Muscle layer of colon (tissue), 2 donors: ENCODE data around the gene CLCNKA.
A peak's percentile ranks its signal among the peaks of the same experiment; 100 is the strongest.
"Not testable (repeated sequence)": the region's sequence is repeated elsewhere in the genome, so short reads cannot be mapped to it uniquely, and the experiment has no call there.

Experiments used
- H3K27ac ChIP-seq: one replicate; pipeline ENCODE4 v1.7.0; 2013; ENCODE audit warnings: low read depth, mild to moderate bottlenecking, low read length, moderate library complexity
- H3K27me3 ChIP-seq, 2 donors: one replicate each; pipeline ENCODE4 v1.7.0; 2013; ENCODE audit warnings: low read length in 2 of 2, mild to moderate bottlenecking in 2 of 2; ENCODE audit not compliant: insufficient read depth in 2 of 2, control insufficient read depth in 1 of 2
- H3K36me3 ChIP-seq: one replicate; pipeline ENCODE4 v1.7.0; 2013; ENCODE audit warnings: mild to moderate bottlenecking, low read length; ENCODE audit not compliant: insufficient read depth
- H3K4me1 ChIP-seq: one replicate; pipeline ENCODE4 v1.7.0; 2013; ENCODE audit warnings: mild to moderate bottlenecking, low read length; ENCODE audit not compliant: insufficient read depth
- H3K4me3 ChIP-seq, 2 donors: one replicate each; pipeline ENCODE4 v1.7.0; 2013; ENCODE audit warnings: low read length in 2 of 2, low read depth in 1 of 2, mild to moderate bottlenecking in 1 of 2, moderate library complexity in 1 of 2
- H3K9ac ChIP-seq: one replicate; pipeline ENCODE4 v1.7.0; 2013; ENCODE audit warnings: low read length
- H3K9me3 ChIP-seq: one replicate; pipeline ENCODE4 v1.7.0; 2013; ENCODE audit warnings: mild to moderate bottlenecking, low read length
- donor health status: abdominal sarcoma.
- donor health status: Adenocarcinoma of cecum.

The CLCNKA gene

GRCh38 chr1:16036461-16036860, 14.6 kb downstream of the CLCNKA start:
- H3K36me3 ChIP-seq, H3K9me3 ChIP-seq, H3K27ac ChIP-seq, H3K9ac ChIP-seq, H3K4me1 ChIP-seq, H3K27me3 ChIP-seq, H3K4me3 ChIP-seq: not testable (repeated sequence)

- H3K9me3 ChIP-seq, result no peaks in the 10 kb centered on the region
- H3K9ac ChIP-seq, result no peak overlapping the region
- H3K4me1 ChIP-seq, result no peaks in the 10 kb centered on the region
- no peaks in the 10 kb centered on the region for H3K36me3 ChIP-seq
- no peak overlapping the region for H3K4me3 ChIP-seq
- H3K27ac ChIP-seq, result no peak overlapping the region
- H3K27me3 ChIP-seq, result no peaks in the 10 kb centered on the region
Observed at GRCh38 chr1:16038620-16038912, 16.7 kb downstream of the CLCNKA start.

- H3K9me3 ChIP-seq, H3K27ac ChIP-seq: not testable (repeated sequence)
Observed at GRCh38 chr1:16039871-16040270, 18.0 kb downstream of the CLCNKA start.

GRCh38 chr1:16041200-16041599, 19.4 kb downstream of the CLCNKA start:
- Histone ChIP-seq H3K27ac (no peak overlapping the region), H3K9me3 (no peaks in the 10 kb centered on the region), H3K36me3 (no peaks in the 10 kb centered on the region), H3K4me3 (no peak overlapping the region), H3K27me3 (no peaks in the 10 kb centered on the region), H3K4me1 (no peaks in the 10 kb centered on the region), H3K9ac (no peak overlapping the region)

More at GRCh38 chr1:16039871-16040270, 18.0 kb downstream of the CLCNKA start:
- H3K9ac ChIP-seq, H3K27me3 ChIP-seq, H3K4me1 ChIP-seq, H3K4me3 ChIP-seq, H3K36me3 ChIP-seq: not testable (repeated sequence)

GRCh38 chr1:16042096-16042495, 20.3 kb downstream of the CLCNKA start:
- Histone ChIP-seq H3K9ac (no peak overlapping the region), H3K9me3 (no peaks in the 10 kb centered on the region), H3K27me3 (no peaks in the 10 kb centered on the region), H3K27ac (no peak overlapping the region), H3K4me1 (no peaks in the 10 kb centered on the region), H3K36me3 (no peaks in the 10 kb centered on the region), H3K4me3 (no peak overlapping the region)

- H3K9ac ChIP-seq, H3K4me1 ChIP-seq, H3K27me3 ChIP-seq, H3K9me3 ChIP-seq, H3K27ac ChIP-seq, H3K36me3 ChIP-seq, H3K4me3 ChIP-seq: not testable (repeated sequence)
Observed at GRCh38 chr1:16042654-16043053, 20.8 kb downstream of the CLCNKA start.

GRCh38 chr1:16043521-16043920, 21.7 kb downstream of the CLCNKA start, which contains the start of gene CLCNKB:
TSS of gene CLCNKB (plus strand) at chr1:16043782. CDS start at chr1:16044493, 711 bp downstream.
- Histone ChIP-seq H3K36me3 (no peaks in the 10 kb centered on the region), H3K27me3 (no peaks in the 10 kb centered on the region), H3K27ac (no peak within 1 kb of the TSS), H3K4me3 (no peak within 1 kb of the TSS), H3K9ac (no peak within 1 kb of the TSS), H3K4me1 (peaks cover under 1% of the 10 kb centered on the region), H3K9me3 (no peaks in the 10 kb centered on the region)

- H3K4me3 ChIP-seq, result no peak overlapping the region
- H3K9ac ChIP-seq, result no peak overlapping the region
- H3K36me3 ChIP-seq, result no peaks in the 10 kb centered on the region
- no peaks in the 10 kb centered on the region for H3K27me3 ChIP-seq
- H3K27ac ChIP-seq, result no peak overlapping the region
- H3K4me1 ChIP-seq, result peaks cover 5% of the 10 kb centered on the region
- no peaks in the 10 kb centered on the region for H3K9me3 ChIP-seq
Observed at GRCh38 chr1:16043950-16044349, 22.1 kb downstream of the CLCNKA start.

- Histone ChIP-seq H3K36me3 (no peaks in the 10 kb centered on the region), H3K27ac (no peak overlapping the region), H3K9me3 (no peaks in the 10 kb centered on the region), H3K27me3 (no peaks in the 10 kb centered on the region), H3K4me1 (peaks cover 6% of the 10 kb centered on the region), H3K9ac (no peak overlapping the region), H3K4me3 (no peak overlapping the region)
Observed at GRCh38 chr1:16046842-16047241, 25.0 kb downstream of the CLCNKA start.

- Histone ChIP-seq H3K27me3 (no peaks in the 10 kb centered on the region), H3K9me3 (no peaks in the 10 kb centered on the region), H3K27ac (no peak overlapping the region), H3K36me3 (no peaks in the 10 kb centered on the region), H3K9ac (no peak overlapping the region), H3K4me3 (peak overlapping the region in 1 of 2 donors; percentile 76), H3K4me1 (peaks cover 6% of the 10 kb centered on the region)
Observed at GRCh38 chr1:16047791-16048475, 26.1 kb downstream of the CLCNKA start.

- Histone ChIP-seq H3K27ac (no peak overlapping the region), H3K4me1 (peaks cover 6% of the 10 kb centered on the region), H3K36me3 (no peaks in the 10 kb centered on the region), H3K4me3 (peak overlapping the region; percentile 54 to 76), H3K9me3 (no peaks in the 10 kb centered on the region), H3K9ac (peak overlapping the region; percentile 21), H3K27me3 (no peaks in the 10 kb centered on the region)
Observed at GRCh38 chr1:16048573-16049189, 26.8 kb downstream of the CLCNKA start.

GRCh38 chr1:16050328-16050727, 28.5 kb downstream of the CLCNKA start:
- H3K9me3 ChIP-seq, result no peaks in the 10 kb centered on the region
- H3K4me1 ChIP-seq, result peaks cover 6% of the 10 kb centered on the region

More at GRCh38 chr1:16050328-16050727, 28.5 kb downstream of the CLCNKA start:
- no peak overlapping the region for H3K4me3 ChIP-seq
- no peaks in the 10 kb centered on the region for H3K27me3 ChIP-seq
- no peak overlapping the region for H3K9ac ChIP-seq
- H3K27ac ChIP-seq, result no peak overlapping the region
- no peaks in the 10 kb centered on the region for H3K36me3 ChIP-seq
